Measurements from ENCODE around the gene SPZ1.
"Not testable (repeated sequence)": the region's sequence is repeated elsewhere in the genome, so short reads cannot be mapped to it uniquely, and the experiment has no call there.

The SPZ1 gene, protein sequence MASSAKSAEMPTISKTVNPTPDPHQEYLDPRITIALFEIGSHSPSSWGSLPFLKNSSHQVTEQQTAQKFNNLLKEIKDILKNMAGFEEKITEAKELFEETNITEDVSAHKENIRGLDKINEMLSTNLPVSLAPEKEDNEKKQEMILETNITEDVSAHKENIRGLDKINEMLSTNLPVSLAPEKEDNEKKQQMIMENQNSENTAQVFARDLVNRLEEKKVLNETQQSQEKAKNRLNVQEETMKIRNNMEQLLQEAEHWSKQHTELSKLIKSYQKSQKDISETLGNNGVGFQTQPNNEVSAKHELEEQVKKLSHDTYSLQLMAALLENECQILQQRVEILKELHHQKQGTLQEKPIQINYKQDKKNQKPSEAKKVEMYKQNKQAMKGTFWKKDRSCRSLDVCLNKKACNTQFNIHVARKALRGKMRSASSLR

DNA sequence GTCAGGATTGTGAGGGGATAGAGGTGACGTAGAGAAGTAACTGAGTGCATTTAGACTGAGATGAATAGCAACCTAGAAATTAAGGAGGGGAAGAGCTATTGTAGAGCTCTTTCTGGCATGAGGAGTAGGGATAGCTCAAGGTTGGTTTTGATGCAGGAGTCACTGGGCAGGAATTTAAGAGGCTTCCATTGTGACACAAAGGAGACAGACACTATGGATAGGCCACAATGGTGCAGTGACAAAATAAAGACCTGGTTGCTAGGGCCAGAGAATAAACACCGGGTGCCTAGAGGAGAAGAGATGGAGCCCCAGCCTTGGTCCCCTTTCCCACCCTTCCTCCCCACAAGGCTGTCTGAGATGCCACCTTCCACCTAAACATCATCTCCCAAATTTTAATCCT, at the start of gene SPZ1:
Gene SPZ1 (plus strand): TSS at position 301 of the 400 bp plus-strand sequence. CDS start 214 bp downstream, outside the sequence.
- no peak for DNase-seq

DNA sequence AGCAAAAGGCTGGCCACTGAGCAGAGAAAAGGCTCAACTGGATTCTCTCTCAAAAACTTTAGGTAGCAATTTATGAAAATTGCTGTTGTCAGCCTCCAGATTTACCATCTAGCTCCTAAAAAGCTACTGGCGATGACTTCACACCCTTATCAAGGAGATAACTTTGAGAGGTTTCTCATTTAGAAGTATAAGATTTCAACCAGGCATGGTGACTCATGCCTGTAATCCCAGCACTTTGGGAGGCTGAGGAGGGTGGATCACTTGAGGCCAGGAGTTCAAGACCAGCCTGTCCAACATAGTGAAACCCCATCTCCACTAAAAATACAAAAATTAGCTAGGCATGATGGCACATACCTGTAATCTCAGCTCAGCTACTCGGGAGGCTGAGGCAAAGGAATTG, 49.3 kb upstream of the SPZ1 start:
- DNase-seq, result not testable (repeated sequence)

DNA sequence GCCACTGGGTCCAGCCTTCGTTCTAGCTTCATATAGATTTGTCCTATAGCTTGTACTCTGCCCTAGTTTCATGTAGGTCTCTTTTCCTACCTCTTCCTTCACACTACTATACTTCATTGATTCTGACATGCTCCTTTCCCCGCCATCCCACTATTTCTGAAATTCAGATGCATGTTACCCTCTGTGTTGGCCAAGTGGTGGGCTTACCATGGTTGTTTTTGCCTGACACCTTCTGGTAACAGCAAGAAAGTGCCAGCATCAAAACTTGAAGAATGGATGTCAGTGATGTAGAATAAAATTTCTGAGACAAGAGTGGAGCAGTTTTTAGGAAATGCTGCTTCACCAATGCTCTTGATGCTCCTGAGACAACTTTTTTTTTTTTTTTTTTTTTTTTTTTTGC, 44.5 kb upstream of the SPZ1 start:
- no peak for DNase-seq

DNA sequence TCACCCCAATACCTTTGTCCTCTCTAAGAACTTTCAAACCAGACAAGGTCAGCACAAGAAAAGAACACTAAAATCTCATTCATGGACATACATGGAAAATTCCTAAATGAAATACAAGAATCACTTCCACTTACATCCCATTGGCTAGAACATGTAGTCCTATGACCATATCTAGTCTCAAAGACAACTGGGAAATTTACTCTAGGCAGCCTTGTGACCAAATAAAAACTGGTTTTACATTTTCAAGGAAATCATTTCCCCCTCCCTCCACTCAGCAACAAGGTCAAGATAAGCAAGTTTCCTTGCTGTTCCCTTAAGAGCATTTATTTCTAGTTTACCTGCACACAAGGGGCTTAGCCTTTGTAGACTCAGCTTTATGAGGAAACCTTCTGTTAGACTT, 43.6 kb upstream of the SPZ1 start:
- DNase-seq, result no peak

DNA sequence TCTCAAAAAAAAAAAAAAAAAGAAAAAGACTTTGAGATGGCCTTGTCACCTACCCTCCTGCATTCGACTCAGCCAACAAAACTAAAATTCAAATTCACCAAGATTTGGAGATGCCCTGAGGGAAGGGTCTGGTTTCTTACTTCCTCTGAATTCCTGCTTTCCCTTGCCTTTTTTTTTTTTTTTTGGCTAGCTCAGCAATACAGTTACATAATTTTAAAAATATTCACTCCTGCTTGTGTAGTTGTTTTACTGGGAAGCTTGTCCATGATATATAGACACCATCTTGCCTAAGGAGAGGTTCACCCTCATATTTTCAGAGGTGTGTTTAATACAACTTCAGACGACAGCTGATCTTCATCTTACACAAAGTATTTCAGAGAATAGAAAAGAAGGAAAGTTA, 42.6 kb upstream of the SPZ1 start:
- DNase-seq, result no peak

DNA sequence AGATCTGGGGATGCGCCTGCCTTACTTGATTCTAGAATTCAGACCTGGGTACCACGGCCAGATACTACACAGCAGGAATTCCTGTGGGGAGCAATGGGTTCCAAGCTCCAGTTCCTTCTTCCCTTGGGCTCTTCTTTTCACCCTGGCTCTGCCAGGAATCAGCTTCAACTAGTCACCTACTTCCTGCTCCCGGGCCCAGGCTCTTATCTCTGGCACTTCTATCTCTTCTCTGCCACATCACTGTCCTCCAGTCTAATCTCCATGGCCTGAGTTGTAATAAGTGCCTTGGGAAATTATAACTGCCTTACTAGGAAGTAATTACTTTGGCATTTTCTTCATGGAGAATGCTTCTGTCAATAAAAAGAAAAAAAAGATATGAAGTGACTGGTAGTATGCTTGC, 37.7 kb upstream of the SPZ1 start:
- no peak for DNase-seq

DNA sequence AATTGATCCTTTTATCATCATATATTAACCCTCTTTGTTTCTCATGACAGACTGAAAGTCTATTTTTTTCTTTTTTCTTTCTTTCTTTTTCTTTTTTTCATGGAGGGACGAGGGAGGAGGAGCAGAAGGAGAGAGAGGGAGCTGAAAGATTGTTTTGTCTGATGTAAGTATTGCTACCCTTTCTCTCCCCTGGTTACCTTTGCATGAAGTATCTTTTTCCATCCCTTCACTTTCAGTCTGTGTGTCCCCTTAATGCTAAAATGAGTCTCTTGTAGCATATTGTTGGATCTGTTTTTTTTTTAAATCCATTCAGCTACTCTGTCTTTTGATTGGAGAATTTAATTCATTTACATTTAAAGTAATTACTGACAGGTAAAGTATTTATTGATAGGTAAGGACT, 36.4 kb upstream of the SPZ1 start:
- DNase-seq, result no peak

DNA sequence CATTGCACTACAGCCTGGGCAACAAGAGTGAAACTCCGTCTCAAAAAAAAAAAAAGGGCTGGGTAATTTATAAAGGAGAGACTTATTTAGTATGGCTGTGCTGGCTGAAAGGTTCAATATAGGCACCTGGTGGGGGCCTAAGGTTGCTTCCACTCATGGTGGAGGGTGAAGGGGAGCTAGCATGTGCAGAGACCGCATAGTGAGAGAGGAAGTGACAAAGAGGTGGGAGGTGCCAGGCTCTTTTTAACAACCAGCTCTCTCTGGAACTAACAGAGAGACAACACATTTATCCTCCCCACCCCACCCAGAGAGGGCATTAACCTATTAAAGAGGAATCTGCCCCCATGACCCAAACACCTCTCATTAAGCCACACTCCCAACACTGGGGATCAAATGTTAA, 35.1 kb upstream of the SPZ1 start:
- DNase-seq, result no peak

DNA sequence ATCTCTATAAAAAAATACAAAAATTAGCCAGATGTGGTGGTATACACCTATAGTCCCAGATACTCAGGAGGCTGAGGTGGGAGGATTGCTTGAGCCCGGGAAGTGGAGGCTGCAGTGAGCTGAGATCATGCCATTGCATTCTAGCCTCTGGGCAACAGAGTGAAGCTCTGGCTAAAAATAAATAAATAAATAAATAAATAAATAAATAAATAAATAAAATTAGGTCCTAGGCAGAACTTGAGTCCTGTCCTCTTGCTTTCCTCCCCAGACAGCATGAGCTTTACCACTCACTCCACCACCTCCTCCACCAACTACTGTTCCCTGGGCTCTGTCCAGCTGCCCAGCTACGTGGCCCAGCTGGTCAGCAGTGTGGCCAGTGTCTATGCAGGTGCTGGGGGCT, 31.6 kb upstream of the SPZ1 start:
- no peak for DNase-seq

DNA sequence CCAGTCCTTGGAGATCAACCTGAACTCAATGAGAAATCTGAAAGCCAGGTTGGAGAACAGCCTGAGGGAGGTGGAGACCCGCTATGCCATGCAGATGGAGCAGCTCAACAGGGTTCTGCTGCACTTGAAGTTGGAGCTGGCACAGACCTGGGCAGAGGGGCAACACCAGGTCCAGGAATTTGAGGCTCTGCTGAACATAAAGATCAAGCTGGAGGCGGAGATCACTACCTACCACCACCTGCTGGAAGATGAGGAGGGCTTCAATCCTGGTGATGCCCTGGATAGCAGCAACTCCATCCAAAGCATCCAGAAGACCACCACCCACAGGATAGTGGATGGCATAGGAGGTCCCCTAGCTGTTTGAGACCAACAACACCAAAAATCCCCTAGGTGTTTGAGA, 30.5 kb upstream of the SPZ1 start:
- no peak for DNase-seq

DNA sequence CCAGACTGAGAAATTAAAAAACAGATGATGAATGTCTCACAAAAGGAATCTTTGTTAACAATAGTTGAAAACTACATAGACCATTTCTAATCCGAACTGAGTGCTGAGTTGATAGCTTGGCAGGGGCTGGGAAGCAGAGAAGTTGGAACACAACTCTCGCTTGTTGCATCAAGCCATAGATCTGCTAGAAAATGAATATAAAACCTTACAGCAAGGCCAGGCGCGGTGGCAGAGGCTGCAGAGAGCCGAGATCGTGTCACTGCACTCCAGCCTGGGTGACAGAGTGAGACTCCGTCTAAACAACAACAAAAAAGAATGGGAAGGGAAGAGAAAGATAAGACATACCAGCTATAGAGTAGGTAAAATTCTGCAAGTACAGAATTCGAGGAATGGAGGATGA, 28.0 kb upstream of the SPZ1 start:
- no peak for DNase-seq

DNA sequence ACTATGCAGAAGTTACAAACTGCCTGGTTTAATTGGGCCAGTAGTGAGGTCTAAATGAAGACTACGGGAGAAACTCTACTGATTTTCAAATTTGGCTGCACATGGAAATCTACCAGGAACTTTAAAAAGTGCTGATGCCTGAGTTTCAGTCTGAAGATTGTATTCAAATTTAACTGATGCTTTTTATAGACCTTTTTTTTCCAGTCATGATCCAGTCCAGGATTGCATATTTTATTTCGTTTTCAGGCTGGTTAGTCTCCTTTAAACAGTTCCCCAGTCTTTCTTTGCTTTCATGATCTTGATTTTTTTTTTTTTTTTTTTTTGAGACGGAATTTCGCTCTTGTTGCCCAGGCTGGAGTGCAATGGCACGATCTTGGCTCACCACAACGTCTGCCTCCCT, 23.7 kb upstream of the SPZ1 start:
- no peak for DNase-seq

DNA sequence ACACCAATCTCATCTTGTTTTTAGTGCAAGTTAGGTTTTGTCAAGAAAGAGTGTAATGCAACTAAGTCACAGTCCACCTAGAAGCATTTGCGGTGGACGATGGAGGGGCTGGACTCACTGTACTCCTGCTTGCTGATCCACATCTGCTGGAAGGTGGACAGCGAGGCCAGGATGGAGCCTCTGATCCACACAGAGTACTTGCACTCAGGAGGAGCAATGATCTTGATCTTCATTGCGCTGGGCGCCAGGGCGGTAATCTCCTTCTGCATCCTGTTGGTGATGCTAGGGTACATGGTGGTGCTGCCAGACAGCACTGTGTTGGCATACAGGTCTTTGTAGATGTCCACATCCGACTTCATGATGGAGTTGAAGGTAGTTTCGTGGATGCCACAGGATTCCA, 20.2 kb upstream of the SPZ1 start:
- DNase-seq, result no peak

DNA sequence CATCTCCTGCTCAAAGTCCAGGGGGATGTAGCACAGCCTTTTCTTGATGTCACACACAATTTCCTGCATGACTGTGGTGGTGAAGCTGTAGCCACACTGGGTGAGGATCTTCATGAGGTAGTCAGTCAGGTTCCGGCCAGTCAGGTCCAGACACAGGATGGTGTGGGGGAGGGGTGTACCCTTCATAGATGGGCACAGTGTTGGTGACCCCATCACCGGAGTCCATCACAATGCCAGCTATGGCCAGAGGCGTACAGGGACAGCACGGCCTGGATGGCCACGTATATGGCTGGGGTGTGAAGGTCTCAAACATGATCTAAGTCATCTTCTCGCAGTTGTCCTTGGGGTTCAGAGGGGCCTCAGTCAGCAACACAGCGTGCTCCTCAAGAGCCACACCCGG, 19.7 kb upstream of the SPZ1 start:
- no peak for DNase-seq

DNA sequence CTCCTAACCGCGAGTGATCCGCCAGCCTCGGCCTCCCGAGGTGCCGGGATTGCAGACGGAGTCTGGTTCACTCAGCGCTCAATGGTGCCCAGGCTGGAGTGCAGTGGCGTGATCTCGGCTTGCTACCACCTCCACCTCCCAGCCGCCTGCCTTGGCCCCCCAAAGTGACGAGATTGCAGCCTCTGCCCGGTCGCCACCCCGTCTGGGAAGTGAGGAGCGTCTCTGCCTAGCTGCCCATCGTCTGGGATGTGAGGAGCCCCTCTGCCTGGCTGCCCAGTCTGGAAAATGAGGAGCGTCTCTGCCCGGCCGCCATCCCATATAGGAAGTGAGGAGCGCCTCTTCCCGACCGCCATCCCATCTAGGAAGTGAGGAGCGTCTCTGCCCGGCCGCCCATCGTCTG, 19.0 kb upstream of the SPZ1 start:
- not testable (repeated sequence) for DNase-seq

DNA sequence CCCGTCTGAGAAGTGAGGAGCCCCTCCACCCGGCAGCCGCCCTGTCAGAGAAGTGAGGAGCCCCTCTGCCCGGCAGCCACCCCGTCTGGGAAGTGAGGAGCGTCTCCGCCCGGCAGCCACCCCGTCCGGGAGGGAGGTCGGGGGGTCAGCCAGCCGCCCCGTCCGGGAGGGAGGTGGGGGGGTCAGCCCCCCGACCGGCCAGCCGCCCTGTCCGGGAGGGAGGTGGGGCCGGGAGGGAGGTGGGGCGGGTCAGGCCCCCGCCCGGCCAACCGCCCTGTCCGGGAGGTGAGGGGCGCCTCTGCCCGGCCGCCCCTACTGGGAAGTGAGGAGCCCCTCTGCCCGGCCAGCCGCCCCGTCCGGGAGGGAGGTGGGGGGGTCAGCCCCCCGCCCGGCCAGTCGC, 18.5 kb upstream of the SPZ1 start:
- not testable (repeated sequence) for DNase-seq

DNA sequence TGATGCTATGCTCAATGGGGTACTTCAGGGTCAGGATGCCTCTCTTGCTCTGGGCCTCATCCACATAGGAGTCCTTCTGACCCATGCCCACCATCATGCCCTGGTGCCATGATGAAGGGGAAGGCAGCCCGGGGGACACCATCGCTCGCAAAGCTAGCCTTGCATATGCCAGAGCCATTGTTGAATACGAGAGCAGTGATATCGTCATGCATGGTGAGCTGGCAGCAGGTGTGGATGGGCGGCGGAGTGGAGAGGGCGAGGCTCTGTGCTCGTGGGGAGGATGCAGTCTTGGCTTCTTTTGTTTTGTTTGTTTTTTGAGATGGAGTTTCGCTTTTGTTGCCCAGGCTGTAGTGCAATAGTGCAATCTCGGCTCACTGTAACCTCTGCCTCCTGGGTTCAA, 17.2 kb upstream of the SPZ1 start:
- DNase-seq, result no peak

DNA sequence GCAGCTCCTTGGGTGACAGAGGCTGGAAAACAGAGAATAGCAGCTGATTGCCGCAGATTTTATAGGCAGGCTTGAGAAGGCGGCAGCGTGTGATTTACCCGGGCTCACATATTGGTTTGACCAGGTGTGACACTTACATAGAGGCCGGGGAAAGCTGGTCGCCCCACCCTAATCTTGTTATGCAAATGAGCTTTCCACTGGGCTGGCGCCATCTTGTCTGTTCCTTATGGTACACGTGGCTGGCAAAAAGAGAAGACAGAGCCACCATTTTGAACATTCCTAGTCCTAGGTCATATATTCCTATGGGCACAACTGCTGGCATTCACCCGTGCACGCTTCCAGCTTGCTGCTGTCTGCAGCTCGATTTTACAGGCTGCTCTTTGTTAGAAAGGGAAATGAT, 11.3 kb upstream of the SPZ1 start:
- DNase-seq, result no peak

DNA sequence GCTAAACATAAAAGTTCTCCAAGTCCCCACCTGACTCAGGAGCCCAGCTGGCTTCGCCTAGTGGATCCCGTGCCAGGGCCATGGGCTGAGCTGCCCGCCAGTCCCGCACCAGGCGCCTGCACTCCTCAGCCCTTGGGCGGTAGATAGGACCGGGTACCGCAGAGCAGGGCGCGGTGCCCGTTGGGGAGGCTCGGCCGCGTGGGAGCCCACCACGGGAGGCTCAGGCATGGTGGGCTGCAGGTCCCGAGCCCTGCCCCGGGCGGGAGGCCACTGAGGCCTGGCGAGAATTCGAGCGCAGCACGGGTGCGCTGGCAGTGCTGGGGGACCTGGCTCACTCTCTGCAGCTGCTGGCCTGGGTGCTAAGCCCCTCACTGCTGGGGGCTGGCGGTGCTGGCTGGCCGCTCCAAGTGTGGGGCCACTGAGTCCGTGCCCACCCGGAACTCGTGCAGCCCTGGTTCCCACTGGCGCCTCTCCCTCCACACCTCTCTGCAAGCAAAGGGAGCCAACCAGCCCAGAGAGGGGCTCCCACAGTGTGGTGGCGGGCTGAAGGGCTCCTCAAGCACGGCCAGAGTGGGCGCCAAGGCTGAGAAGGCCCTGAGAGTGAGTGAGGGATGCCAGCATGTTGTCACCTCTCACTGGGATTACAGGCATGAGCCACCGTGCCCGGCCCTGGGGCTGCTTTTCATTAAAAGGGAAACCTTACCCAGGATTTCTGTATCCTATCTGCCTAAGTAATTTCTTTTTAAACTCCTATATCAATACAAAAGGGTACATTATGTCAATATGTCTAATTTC, 9.7 kb upstream of the SPZ1 start:
- no peak for DNase-seq

DNA sequence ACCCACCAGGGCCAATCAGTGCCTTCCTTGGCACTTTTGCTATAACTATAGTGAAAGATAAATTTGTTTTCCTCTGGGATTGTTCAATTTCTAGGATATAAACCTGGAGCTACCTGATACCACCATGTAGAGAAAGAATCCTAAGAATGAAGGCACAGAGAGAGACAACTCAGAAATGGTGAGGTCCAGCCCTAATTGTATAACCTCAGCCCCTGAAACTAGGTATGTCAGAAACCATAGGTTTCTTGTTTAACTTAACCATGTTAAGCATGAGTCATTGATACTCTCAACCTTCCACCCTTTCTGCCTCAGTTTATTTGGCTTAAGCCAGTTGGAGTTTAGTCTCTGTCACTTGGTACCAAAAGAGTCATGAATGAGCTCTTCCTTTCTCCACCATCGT, 4.6 kb upstream of the SPZ1 start:
- DNase-seq, result no peak

DNA sequence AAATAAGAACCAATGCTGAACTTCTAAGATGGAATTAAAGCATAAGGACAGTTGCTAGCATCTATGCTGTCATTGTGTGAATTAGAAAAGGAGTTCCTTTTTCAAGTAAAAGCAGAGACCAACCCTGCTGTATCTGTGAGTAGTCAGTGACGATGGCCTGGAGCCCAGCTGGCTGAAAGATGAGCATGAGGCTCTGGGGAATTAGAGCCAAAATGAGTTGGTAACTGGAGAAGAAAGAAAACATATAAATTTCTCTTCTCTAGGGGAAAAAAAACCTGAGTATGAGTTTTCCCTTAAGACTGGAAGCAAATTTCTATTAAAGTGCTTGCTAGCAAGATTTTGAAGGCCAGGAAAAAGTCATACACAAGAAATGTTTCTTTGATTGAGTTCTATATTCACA, 1.6 kb upstream of the SPZ1 start:
- DNase-seq, result no peak

DNA sequence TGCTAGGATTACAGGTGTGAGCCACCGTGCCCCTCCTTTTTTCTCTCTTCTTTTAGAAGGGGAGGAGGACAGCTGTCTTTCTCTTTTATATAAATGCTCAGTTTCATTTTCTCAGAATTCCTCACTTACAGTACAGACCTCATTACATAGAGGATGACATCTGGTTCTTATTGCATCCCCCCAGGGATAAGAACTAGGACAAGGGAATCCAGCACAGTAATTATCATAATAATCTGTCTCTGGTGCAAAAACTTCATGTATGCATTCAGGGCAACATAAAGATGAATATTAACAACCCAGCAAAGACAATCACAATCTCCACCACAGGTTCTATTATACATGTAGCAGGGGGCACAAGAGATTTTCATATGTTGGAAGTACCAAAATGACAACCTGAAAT, 5.1 kb downstream of the SPZ1 start:
- DNase-seq, result no peak

DNA sequence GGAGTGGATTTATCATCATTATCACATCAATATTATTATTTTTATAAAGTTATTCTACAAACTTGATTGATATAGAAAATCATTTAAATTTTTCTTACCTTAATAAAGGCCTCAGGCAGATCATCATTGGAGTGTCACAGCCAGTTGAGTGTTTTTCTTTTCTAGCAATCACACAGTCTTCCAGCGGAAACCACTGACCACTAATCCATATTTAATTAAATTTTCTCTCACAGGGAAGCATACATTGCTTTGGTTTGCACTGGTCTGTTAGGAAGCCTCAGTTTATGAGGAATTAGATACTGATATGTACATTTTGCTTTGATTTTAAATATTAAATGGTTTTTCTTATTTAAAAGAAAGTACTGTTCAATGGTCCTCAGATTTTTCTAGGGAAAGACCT, 6.7 kb downstream of the SPZ1 start:
- no peak for DNase-seq

DNA sequence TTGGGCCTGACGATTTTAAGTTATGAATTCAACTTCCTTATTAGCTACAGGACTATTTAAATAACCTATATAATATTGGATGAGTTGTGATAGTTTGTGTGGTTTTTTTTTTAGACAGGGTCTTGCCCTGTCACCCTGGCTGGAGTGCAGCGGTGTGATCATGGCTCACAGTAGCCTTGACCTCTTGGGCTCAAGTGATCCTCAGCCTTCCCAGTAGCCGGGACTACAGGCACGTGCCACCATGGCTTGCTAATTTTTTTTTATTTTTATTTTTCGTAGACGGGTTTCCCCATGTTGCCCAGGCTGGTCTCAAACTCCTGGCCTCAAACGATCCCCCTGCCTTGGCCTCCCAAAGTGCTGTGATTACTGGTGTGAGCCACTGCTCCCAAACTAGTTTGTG, 17.6 kb downstream of the SPZ1 start:
- DNase-seq, result no peak

DNA sequence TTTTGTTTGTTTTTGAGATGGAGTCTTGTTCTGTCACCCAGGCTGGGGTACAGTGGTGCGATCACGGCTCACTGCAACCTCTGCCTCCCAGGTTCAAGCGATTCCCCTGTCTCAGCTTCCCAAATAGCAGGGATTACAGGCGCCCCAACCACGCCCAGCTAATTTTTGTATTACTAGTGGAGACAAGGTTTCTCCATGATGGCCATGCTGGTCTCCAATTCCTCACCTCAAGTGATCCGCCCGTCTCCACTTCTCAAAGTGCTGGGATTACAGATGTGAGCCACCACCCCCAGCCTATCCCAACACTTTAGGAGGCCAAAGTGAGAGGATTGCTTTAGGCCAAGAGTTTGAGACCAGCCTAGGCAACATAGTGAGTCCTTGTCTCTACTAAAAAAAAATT, 19.3 kb downstream of the SPZ1 start:
- DNase-seq, result no peak
